ENCODE measurements around the gene CLTA. TPM values are rescaled to one million over a fixed set of nuclear protein-coding genes. Genes with fewer than 3 reads are reported as not detected.

The CLTA gene
- total RNA-seq, 2 experiments from 2014 or later = 32.0 to 32.8 TPM

GRCh38 chr9:36210722-36211121, 20.0 kb downstream of the CLTA start:
- peaks cover 72% of the 10 kb centered on the region for H3K4me1 Mint-ChIP-seq (ENCODE audit: low read depth)
- intact Hi-C loops (cut with DNase I, micrococcal nuclease) = no loop called here
- Histone ChIP-seq H3K27ac (ENCODE audit: low read depth in 1 of 2, low read length in 2 of 2) (no peak overlapping the region), H3K4me3 (ENCODE audit: low read length) (no peak overlapping the region), H3K36me3 (ENCODE audit: insufficient read depth, low read length) (peaks cover 86% of the 10 kb centered on the region), H3K9me3 (ENCODE audit: control insufficient read depth in 1 of 2, insufficient read depth in 1 of 2, low read length in 2 of 2) (no peaks in the 10 kb centered on the region), H3K27me3 (ENCODE audit: control insufficient read depth in 1 of 2, insufficient read depth in 2 of 2, low read length in 2 of 2) (no peaks in the 10 kb centered on the region), H3K4me1 (ENCODE audit: insufficient read depth, low read length) (peaks cover 35% of the 10 kb centered on the region)
- no peaks in the 10 kb centered on the region for H3K9me3 Mint-ChIP-seq
- ChIA-PET POLR2A (interaction anchor here (1.0 kb wide), 1 partner anchor 19 kb away, joined by 3 read pairs; the partner anchor contains the start of gene CLTA), CTCF (no interaction called here)
- ATAC-seq (ENCODE audit: poor library complexity) (no peak), DNase-seq (no peak)
- H3K36me3 Mint-ChIP-seq (ENCODE audit: low read depth) = peaks cover 84% of the 10 kb centered on the region
- no peak for TF ChIP-seq CTCF (IDR thresholded peaks at IDR 0.05)
- H3K27me3 Mint-ChIP-seq = no peaks in the 10 kb centered on the region
- peak overlapping the region; percentile 72 for H3K27ac Mint-ChIP-seq
- no peak overlapping the region for H3K4me3 Mint-ChIP-seq

- DNase-seq (no peak), ATAC-seq (ENCODE audit: poor library complexity) (no peak)
- H3K27me3 Mint-ChIP-seq = no peaks in the 10 kb centered on the region
- H3K27me3 ChIP-seq (ENCODE audit: control insufficient read depth in 1 of 2, insufficient read depth in 2 of 2, low read length in 2 of 2) = no peaks in the 10 kb centered on the region
- intact Hi-C loops (cut with DNase I, micrococcal nuclease) = no loop called here
- peak overlapping the region; percentile 72 for H3K27ac Mint-ChIP-seq
- ChIA-PET POLR2A (interaction anchor here (1.5 kb wide), 1 partner anchor 21 kb away, joined by 4 read pairs; the partner anchor contains the start of gene CLTA), CTCF (no interaction called here)
- no peak for TF ChIP-seq CTCF (IDR thresholded peaks at IDR 0.05)
- H3K9me3 ChIP-seq (ENCODE audit: control insufficient read depth in 1 of 2, insufficient read depth in 1 of 2, low read length in 2 of 2) = no peaks in the 10 kb centered on the region
- H3K4me1 ChIP-seq (ENCODE audit: insufficient read depth, low read length) = peaks cover 35% of the 10 kb centered on the region
- H3K36me3 ChIP-seq (ENCODE audit: insufficient read depth, low read length) = peaks cover 79% of the 10 kb centered on the region
- no peaks in the 10 kb centered on the region for H3K9me3 Mint-ChIP-seq
- no peak overlapping the region for H3K27ac ChIP-seq (ENCODE audit: low read depth in 1 of 2, low read length in 2 of 2)
- H3K4me3 ChIP-seq (ENCODE audit: low read length) = no peak overlapping the region
- peaks cover 74% of the 10 kb centered on the region for H3K4me1 Mint-ChIP-seq (ENCODE audit: low read depth)
- peaks cover 83% of the 10 kb centered on the region for H3K36me3 Mint-ChIP-seq (ENCODE audit: low read depth)
- H3K4me3 Mint-ChIP-seq = no peak overlapping the region
These were observed 20.8 kb downstream of the CLTA start for GRCh38 chr9:36211510-36211909.

GRCh38 chr9:36213387-36213786, 22.7 kb downstream of the CLTA start:
- H3K4me3 Mint-ChIP-seq = no peak overlapping the region
- DNase-seq (no peak), ATAC-seq (ENCODE audit: poor library complexity) (no peak)
- Histone ChIP-seq H3K9me3 (ENCODE audit: control insufficient read depth in 1 of 2, insufficient read depth in 1 of 2, low read length in 2 of 2) (no peaks in the 10 kb centered on the region), H3K36me3 (ENCODE audit: insufficient read depth, low read length) (peaks cover 74% of the 10 kb centered on the region), H3K4me1 (ENCODE audit: insufficient read depth, low read length) (peaks cover 33% of the 10 kb centered on the region), H3K4me3 (ENCODE audit: low read length) (no peak overlapping the region), H3K27me3 (ENCODE audit: control insufficient read depth in 1 of 2, insufficient read depth in 2 of 2, low read length in 2 of 2) (no peaks in the 10 kb centered on the region), H3K27ac (ENCODE audit: low read depth in 1 of 2, low read length in 2 of 2) (no peak overlapping the region)
- H3K9me3 Mint-ChIP-seq = no peaks in the 10 kb centered on the region
- POLR2A ChIA-PET = no interaction called here
- H3K4me1 Mint-ChIP-seq (ENCODE audit: low read depth) = peaks cover 70% of the 10 kb centered on the region
- intact Hi-C loops (cut with DNase I, micrococcal nuclease) = no loop called here
- peaks cover 81% of the 10 kb centered on the region for H3K36me3 Mint-ChIP-seq (ENCODE audit: low read depth)
- no peaks in the 10 kb centered on the region for H3K27me3 Mint-ChIP-seq
- H3K27ac Mint-ChIP-seq = peak overlapping the region; percentile 72
- no peak for TF ChIP-seq CTCF (IDR thresholded peaks at IDR 0.05)
- CTCF ChIA-PET = interaction anchor here (1.1 to 2.1 kb wide), 2 partner anchors 12 to 23 kb away, joined by 3 to 6 read pairs; partner anchors contain the start of gene CLTA

Data from CD4-positive, alpha-beta T cell (primary cell).